Adrenal gland (tissue), 12 donors: Measurements from ENCODE around the gene IL17RD. TPM values are rescaled to one million over a fixed set of nuclear protein-coding genes. Genes with fewer than 3 reads are reported as not detected.

Experiments
- DNase-seq, 7 donors: peaks; one replicate each; pipeline ENCODE4 v3.0.0-alpha.2; 2019 to 2020
- H3K27ac ChIP-seq, 5 donors: fragments of 200-600 bp; sonication (generic) in 4 of 5; 1 replicate in 3 of 5; 2 replicates in 2 of 5; pipeline versions ENCODE4 v1.5.1 to v1.8.0; 2016 to 2020; ENCODE audit warnings: mild to moderate bottlenecking in 1 of 5
- H3K27me3 ChIP-seq: fragments of 200-600 bp; 2 replicates; pipeline ENCODE4 v1.8.0; 2021
- H3K36me3 ChIP-seq, 2 donors: fragments of 200-600 bp; replicated peaks in 1 of 2; 1 replicate in 1 of 2; 2 replicates in 1 of 2; pipeline versions ENCODE4 v1.5.1 to v1.8.0; 2018 to 2022
- H3K4me1 ChIP-seq, 2 donors: fragments of 200-600 bp; replicated peaks in 1 of 2; 1 replicate in 1 of 2; 2 replicates in 1 of 2; pipeline versions ENCODE4 v1.5.1 to v1.8.0; 2018 to 2021
- H3K4me3 ChIP-seq, 4 donors: fragments of 200-600 bp; sonication (generic) in 3 of 4; one replicate each; pipeline ENCODE4 v1.5.1; 2016 to 2018
- H3K9me3 ChIP-seq, 3 donors: fragments of 200-600 bp; sonication (generic) in 1 of 3; replicated peaks in 1 of 3; 1 replicate in 2 of 3; 2 replicates in 1 of 3; pipeline versions ENCODE4 v1.5.1 to v1.8.0; 2016 to 2021
- POLR2A ChIP-seq, 2 donors: fragments of 450-650 bp; IDR thresholded peaks; one replicate each; pipeline ENCODE4 v1.6.1; 2017; ENCODE audit warnings: antibody characterized with exemption in 2 of 2, mild to moderate bottlenecking in 2 of 2, moderate library complexity in 1 of 2
- WGBS, 4 donors: extraction: QIAGEN DNeasy Blood & Tissue Kit in 2 of 4; methylation state at CpG; one replicate each; pipeline versions ENCODE4 v1.1.5 to v1.1.7; 2013 to 2017; 5-methylcytosine and 5-hydroxymethylcytosine counted together
- intact Hi-C, 2 donors: fragments of 100-400 bp; cut with DNase I; formaldehyde crosslinking; loops; one replicate each; pipeline versions ENCODE4 v1.14.1 to v1.15.0; 2022 to 2023
- polyA plus RNA-seq, 3 donors: library from polyadenylated mRNA; stranded (reverse); fragments of 200-250 nt in 2 of 3; fragments of 350-450 nt in 1 of 3; fragmentation: Illumina TruSeq in 1 of 3; extraction: RNeasy Lipid Tissue Mini Kit (QIAGEN cat#74804) in 1 of 3; gene quantifications; one replicate each; pipeline ENCODE4 v1.2.3, GENCODE V29; 2013 to 2014
- total RNA-seq, 9 donors: library from RNA; depleted of rRNA in 4 of 9; stranded (reverse); fragments of >200 nt in 4 of 9; fragments of 120-200 nt in 1 of 9; fragmentation: NEBNext Ultra II Directional in 1 of 9; extraction: Animal tissue kit (Norgen Biotek cat#: 25700) in 1 of 9; gene quantifications; one replicate each; pipeline versions ENCODE4 v1.1.0 to v1.2.4, GENCODE V29; 2013 to 2023
- TF ChIP-seq, protein P1 (sequence below), 6 experiments: fragments of 450-650 bp in 4 of 6; fragments of 200-600 bp in 2 of 6; sonication (generic) in 1 of 6; IDR thresholded peaks; 1 replicate in 5 of 6; 2 replicates in 1 of 6; pipeline versions ENCODE4 v1.5.1 to v1.8.0; 2016 to 2021; ENCODE audit warnings: antibody characterized with exemption in 6 of 6, mild to moderate bottlenecking in 2 of 6, moderate library complexity in 1 of 6
- donor health status: healthy with polysubstance abuse.
- donor health status: Bipolar disorder and iron deficiency.
- donor health status: DM: yes; HTN: yes; CAD: no.
- donor health status: DM: no; HTN: no; CAD: no.
- donor health status: DM: no; HTN: no; CAD: no.
- donor health status: DM: yes; HTN: yes; CAD: no.

IL17RD gene
- total and polyA plus RNA-seq, 12 donors: 0.44 to 7.1 (median 1.5) TPM

DNA sequence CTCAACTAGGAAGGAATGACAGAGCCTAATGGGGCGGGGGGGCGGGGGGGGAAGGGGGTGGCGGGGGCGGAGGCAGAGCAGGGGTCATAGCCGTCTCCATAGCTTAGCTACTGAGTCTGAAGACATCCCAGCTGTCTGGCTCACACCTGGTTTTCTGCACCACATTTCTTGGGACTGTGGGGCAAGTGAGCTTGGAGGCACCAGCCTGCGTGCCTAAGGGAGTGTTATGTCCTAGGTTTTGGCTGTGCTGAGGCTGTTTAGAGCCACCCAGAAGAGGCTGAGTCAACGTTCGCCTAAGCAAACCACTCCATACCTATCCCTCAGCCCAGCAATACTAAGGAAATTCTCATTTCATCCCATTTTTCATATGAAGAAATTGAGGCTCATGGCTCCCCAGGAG, 1.4 kb downstream of the IL17RD start:
- H3K4me1 ChIP-seq: peaks cover 3 to 11% of the 10 kb centered on the region in 2 donors
- H3K4me3 ChIP-seq: peak overlapping the region in 1 of 4 donors; percentile 68
- no peaks in the 10 kb centered on the region for H3K27me3 ChIP-seq
- intact Hi-C loops: loop anchor here in 1 of 2 donors (5.0 kb wide), 1 partner anchor 61 kb away; no protein-coding TSS in a partner anchor
- H3K27ac ChIP-seq: no peak overlapping the region
- 43 to 66% (median 56%) methylated on average over 5 to 8 of the region's 8 CpGs for WGBS, 4 donors
- TF ChIP-seq, protein P1, sequence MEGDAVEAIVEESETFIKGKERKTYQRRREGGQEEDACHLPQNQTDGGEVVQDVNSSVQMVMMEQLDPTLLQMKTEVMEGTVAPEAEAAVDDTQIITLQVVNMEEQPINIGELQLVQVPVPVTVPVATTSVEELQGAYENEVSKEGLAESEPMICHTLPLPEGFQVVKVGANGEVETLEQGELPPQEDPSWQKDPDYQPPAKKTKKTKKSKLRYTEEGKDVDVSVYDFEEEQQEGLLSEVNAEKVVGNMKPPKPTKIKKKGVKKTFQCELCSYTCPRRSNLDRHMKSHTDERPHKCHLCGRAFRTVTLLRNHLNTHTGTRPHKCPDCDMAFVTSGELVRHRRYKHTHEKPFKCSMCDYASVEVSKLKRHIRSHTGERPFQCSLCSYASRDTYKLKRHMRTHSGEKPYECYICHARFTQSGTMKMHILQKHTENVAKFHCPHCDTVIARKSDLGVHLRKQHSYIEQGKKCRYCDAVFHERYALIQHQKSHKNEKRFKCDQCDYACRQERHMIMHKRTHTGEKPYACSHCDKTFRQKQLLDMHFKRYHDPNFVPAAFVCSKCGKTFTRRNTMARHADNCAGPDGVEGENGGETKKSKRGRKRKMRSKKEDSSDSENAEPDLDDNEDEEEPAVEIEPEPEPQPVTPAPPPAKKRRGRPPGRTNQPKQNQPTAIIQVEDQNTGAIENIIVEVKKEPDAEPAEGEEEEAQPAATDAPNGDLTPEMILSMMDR (IDR thresholded peaks at IDR 0.05): no peak
- TF ChIP-seq POLR2A (IDR thresholded peaks at IDR 0.05): no peak
- DNase-seq: no peak
- no peaks in the 10 kb centered on the region for H3K9me3 ChIP-seq
- H3K36me3 ChIP-seq: no peaks in the 10 kb centered on the region

GRCh38 chr3:57161915-57162314, 3.2 kb downstream of the IL17RD start:
- Histone ChIP-seq H3K4me1 (peaks cover 3 to 11% of the 10 kb centered on the region in 2 donors), H3K36me3 (no peaks in the 10 kb centered on the region), H3K9me3 (no peaks in the 10 kb centered on the region), H3K27me3 (no peaks in the 10 kb centered on the region), H3K27ac (no peak overlapping the region), H3K4me3 (no peak overlapping the region)
- TF ChIP-seq, protein P1 (IDR thresholded peaks at IDR 0.05): no peak
- no peak for TF ChIP-seq POLR2A (IDR thresholded peaks at IDR 0.05)
- 86 to 89% (median 88%) methylated on average over 1 of the region's 1 CpG; no CpG with 5 or more reads in 1 of the 4 donors for WGBS, 4 donors
- peak in 1 of 7 donors; percentile 6 for DNase-seq
- intact Hi-C loops: loop anchor here in 1 of 2 donors (5.0 kb wide), 1 partner anchor 60 kb away; no protein-coding TSS in a partner anchor

DNA sequence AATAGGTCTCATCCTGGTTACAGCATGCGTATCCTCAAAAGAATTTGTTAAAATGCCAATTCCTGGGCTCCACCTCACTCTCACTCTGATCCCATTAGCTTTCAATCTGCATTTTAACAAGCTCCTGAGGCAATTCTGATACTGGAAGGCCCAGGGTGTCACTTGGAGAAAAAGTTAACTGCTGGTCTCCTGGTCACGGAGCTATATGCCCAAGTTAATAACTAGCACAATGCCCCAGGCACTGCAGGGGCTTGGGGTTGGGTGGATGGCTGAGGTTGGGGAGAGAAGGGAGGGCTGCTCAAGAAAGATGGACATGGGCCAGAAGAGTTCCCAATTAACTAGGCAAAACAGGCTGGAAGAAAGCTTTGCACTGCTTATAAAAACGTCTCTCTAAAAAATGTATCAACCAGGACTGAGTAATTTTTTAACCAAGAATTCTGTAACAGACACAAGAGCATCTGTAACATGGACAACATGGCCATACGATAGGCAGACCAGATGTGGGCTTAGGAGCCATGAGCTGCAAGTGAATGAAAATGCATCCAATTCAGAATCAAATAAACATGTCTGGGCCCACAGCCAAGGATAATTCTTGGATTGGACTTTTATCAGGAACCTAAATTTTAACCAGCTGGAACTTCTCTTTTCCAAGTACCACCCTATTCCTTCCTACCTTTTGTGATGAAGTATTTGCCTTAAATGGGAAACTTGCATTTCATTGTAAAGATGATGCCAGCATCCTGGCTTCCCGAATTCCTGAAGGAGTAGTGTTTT, 4.2 kb downstream of the IL17RD start:
- peaks cover 3 to 11% of the 10 kb centered on the region in 2 donors for H3K4me1 ChIP-seq

More for the DNA sequence above, 4.2 kb downstream of the IL17RD start:
- Histone ChIP-seq H3K27ac (no peak overlapping the region), H3K9me3 (no peaks in the 10 kb centered on the region), H3K4me3 (no peak overlapping the region), H3K36me3 (no peaks in the 10 kb centered on the region), H3K27me3 (no peaks in the 10 kb centered on the region)
- WGBS, 4 donors: 54 to 63% (median 56%) methylated on average over 5 of the region's 5 CpGs
- intact Hi-C loops: loop anchor here in 1 of 2 donors (5.0 kb wide), 1 partner anchor 59 kb away; no protein-coding TSS in a partner anchor
- TF ChIP-seq POLR2A (IDR thresholded peaks at IDR 0.05): no peak
- TF ChIP-seq, protein P1 (IDR thresholded peaks at IDR 0.05): no peak
- DNase-seq: peak in 1 of 7 donors; percentile 39
